ENCODE results near the gene FAM3A.
"Not testable (repeated sequence)": the region's sequence is repeated elsewhere in the genome, so short reads cannot be mapped to it uniquely, and the experiment has no call there.

Gene FAM3A

GRCh38 chrX:154502989-154503388, 13.0 kb downstream of the FAM3A start:
- Histone ChIP-seq H3K4me3 (ENCODE audit: low read depth, low read length, poor library complexity, severe bottlenecking) (no peak overlapping the region), H3K36me3 (ENCODE audit: insufficient read depth, low read length) (peaks cover 6% of the 10 kb centered on the region; the same call in 1 of the 2 replicates), H3K4me2 (ENCODE audit: low read length) (no peak overlapping the region; the same call in 1 of the 2 replicates), H4K20me1 (ENCODE audit: insufficient read depth, low read length) (no peaks in the 10 kb centered on the region), H3K27ac (ENCODE audit: low read depth, low read length, poor library complexity, severe bottlenecking) (no peak overlapping the region), H2AFZ (ENCODE audit: low read length) (no peak overlapping the region), H3K79me2 (ENCODE audit: insufficient read depth, low read length) (no peaks in the 10 kb centered on the region), H3K9me2 (ENCODE audit: low read depth, low read length) (no peaks in the 10 kb centered on the region), H3K9ac (ENCODE audit: low read length) (no peak overlapping the region), H3K27me3 (ENCODE audit: insufficient read depth, low read length) (no peaks in the 10 kb centered on the region), H3F3A (ENCODE audit: insufficient read depth, low read length) (no peaks in the 10 kb centered on the region), H3K9me3 (ENCODE audit: low read length) (no peaks in the 10 kb centered on the region), H3K4me1 (ENCODE audit: insufficient read depth, low read length, severe bottlenecking) (peaks cover under 1% of the 10 kb centered on the region)
- TF ChIP-seq CTCF (IDR thresholded peaks at IDR 0.05; ENCODE audit: low read length) = no peak

GRCh38 chrX:154502098-154502497, 13.9 kb downstream of the FAM3A start:
- Histone ChIP-seq H3K79me2 (ENCODE audit: insufficient read depth, low read length) (no peaks in the 10 kb centered on the region), H3F3A (ENCODE audit: insufficient read depth, low read length) (no peaks in the 10 kb centered on the region), H3K27ac (ENCODE audit: low read depth, low read length, poor library complexity, severe bottlenecking) (no peak overlapping the region), H4K20me1 (ENCODE audit: insufficient read depth, low read length) (no peaks in the 10 kb centered on the region), H3K27me3 (ENCODE audit: insufficient read depth, low read length) (no peaks in the 10 kb centered on the region), H3K9me3 (ENCODE audit: low read length) (no peaks in the 10 kb centered on the region), H3K9ac (ENCODE audit: low read length) (no peak overlapping the region), H3K4me3 (ENCODE audit: low read depth, low read length, poor library complexity, severe bottlenecking) (no peak overlapping the region), H3K36me3 (ENCODE audit: insufficient read depth, low read length) (peaks cover 6% of the 10 kb centered on the region; the same call in 1 of the 2 replicates), H2AFZ (ENCODE audit: low read length) (no peak overlapping the region), H3K4me2 (ENCODE audit: low read length) (no peak overlapping the region), H3K4me1 (ENCODE audit: insufficient read depth, low read length, severe bottlenecking) (peaks cover 7% of the 10 kb centered on the region), H3K9me2 (ENCODE audit: low read depth, low read length) (no peaks in the 10 kb centered on the region)
- TF ChIP-seq EZH2 (IDR thresholded peaks at IDR 0.05; ENCODE audit: borderline replicate concordance, low read length) = no peak
- no peak for TF ChIP-seq CTCF (IDR thresholded peaks at IDR 0.05; ENCODE audit: low read length)

GRCh38 chrX:154501423-154501822, 14.6 kb downstream of the FAM3A start:
- not testable (repeated sequence) for H3K36me3 ChIP-seq (ENCODE audit: insufficient read depth, low read length); H3K9me2 ChIP-seq (ENCODE audit: low read depth, low read length); H2AFZ ChIP-seq (ENCODE audit: low read length); H3K4me1 ChIP-seq (ENCODE audit: insufficient read depth, low read length, severe bottlenecking); H3K79me2 ChIP-seq (ENCODE audit: insufficient read depth, low read length); H3K27ac ChIP-seq (ENCODE audit: low read depth, low read length, poor library complexity, severe bottlenecking); H4K20me1 ChIP-seq (ENCODE audit: insufficient read depth, low read length); H3K9me3 ChIP-seq (ENCODE audit: low read length); H3K4me3 ChIP-seq (ENCODE audit: low read depth, low read length, poor library complexity, severe bottlenecking); H3F3A ChIP-seq (ENCODE audit: insufficient read depth, low read length); H3K27me3 ChIP-seq (ENCODE audit: insufficient read depth, low read length); H3K4me2 ChIP-seq (ENCODE audit: low read length); H3K9ac ChIP-seq (ENCODE audit: low read length)

- not testable (repeated sequence) for H3K79me2 ChIP-seq (ENCODE audit: insufficient read depth, low read length); H3F3A ChIP-seq (ENCODE audit: insufficient read depth, low read length); H3K36me3 ChIP-seq (ENCODE audit: insufficient read depth, low read length); H3K9ac ChIP-seq (ENCODE audit: low read length); H3K4me1 ChIP-seq (ENCODE audit: insufficient read depth, low read length, severe bottlenecking); H3K27ac ChIP-seq (ENCODE audit: low read depth, low read length, poor library complexity, severe bottlenecking); H2AFZ ChIP-seq (ENCODE audit: low read length); H4K20me1 ChIP-seq (ENCODE audit: insufficient read depth, low read length); H3K4me2 ChIP-seq (ENCODE audit: low read length); H3K9me3 ChIP-seq (ENCODE audit: low read length); H3K9me2 ChIP-seq (ENCODE audit: low read depth, low read length); H3K27me3 ChIP-seq (ENCODE audit: insufficient read depth, low read length); H3K4me3 ChIP-seq (ENCODE audit: low read depth, low read length, poor library complexity, severe bottlenecking)
Observed at GRCh38 chrX:154496591-154497137, 19.4 kb downstream of the FAM3A start.

Measured in OCI-LY1 (cell line).